ENCODE measurements around the gene ALPK3.

- TF ChIP-seq CTCF (IDR thresholded peaks at IDR 0.05) = no peak
- no peak for TF ChIP-seq ZFX (IDR thresholded peaks at IDR 0.05; ENCODE audit: borderline replicate concordance)
These were observed 88.1 kb downstream of the ALPK3 start for GRCh38 chr15:84905016-84905916.

All from 22Rv1 (cell line).